SIG-M5 (cell line): ENCODE results near the gene PDE4D.

Experiments
- DNase-seq: peaks from one replicate; lab custom pipeline; 2025; lab: John Stamatoyannopoulos, UW

The PDE4D gene

DNA sequence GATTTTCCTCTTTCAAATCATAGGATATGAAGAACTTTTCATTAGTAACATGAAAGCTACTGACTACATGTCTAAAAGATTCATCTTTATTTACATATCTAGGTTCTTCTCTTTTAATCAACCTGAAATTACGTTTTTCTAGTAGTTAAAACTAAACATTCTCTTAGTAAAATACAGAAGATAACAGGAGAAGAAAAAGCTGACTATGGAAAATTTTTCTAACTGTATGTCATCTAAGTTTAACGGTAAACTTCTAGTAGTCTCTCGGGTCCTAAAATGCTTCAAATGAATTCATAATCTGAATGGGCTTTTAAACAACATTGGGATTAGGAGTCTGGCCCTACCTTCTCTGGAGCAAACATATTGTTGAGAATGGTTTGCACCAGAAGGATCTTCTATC is 151.9 kb downstream of the PDE4D start:
- DNase-seq = no peak

DNA sequence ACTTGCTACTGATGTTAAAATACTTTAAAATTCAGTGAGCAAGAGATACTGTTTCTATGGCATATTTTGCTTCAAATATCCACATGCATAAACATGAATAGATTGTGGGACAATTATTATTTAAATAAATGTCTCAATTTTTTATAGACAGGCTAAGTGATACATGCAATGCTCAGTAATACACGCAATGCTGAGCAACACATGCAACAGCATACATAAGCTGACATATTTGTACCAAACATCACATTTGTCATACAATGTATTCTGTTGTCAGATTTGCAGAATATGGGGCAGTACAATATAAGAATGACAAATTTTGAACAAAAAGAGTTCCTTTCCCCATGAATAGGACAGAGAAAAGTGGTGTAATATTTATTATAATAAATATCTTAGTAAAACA is 155.5 kb downstream of the PDE4D start:
- DNase-seq = no peak

DNA sequence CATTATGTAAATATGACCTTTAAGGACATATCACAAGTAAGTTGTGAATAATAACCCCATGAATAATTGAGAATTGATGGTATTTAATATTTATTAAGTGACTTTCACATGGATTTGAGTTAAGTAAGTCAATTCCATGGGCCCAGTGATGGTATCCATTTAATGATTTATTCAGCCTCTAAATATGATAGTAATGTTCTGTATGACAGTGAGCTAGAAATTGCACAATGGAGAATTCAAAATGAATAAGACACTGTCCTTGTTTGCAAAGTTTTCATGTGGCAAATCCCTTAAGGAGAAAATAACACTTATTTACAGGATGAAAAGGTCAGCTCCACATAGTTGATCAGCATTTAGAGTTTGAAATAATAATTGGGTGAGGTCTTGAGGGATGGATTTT is 160.7 kb downstream of the PDE4D start:
- DNase-seq = no peak

DNA sequence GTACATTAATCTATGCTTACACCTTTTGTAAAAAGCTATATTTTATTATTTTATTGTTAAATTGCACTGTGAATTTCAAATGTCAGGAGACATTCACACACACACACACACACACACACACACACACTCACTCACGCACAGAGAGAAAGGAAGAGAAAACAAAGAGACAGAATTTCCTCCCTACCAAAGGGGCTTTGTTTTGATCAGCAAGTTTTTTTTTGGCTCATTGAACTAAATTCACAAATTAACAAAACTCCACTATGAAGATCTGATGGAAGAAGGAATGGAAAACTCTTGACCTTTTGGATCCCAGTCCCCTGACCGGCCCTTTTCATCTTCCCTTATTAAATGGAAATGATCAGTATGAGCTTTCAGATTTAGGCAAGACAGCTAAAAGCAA is 161.2 kb downstream of the PDE4D start:
- no peak for DNase-seq

DNA sequence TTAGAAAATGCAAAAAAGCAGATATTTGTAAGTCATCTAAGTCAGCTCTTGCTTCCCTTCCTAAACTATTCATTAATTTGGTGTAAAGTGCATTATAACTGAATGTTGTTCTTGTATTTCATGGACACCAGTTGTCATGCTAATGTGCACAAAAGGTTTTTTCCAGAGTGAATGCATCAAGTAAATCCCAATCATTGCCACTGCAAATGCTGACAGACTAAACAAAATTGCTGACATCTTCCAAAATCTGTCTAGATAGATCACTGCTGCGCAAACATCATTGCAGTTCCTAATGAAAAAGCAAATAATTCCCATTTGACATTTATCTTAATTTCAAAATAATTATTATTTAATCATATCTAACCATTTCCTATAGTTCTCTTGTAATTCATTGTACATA is 161.7 kb downstream of the PDE4D start:
- no peak for DNase-seq

DNA sequence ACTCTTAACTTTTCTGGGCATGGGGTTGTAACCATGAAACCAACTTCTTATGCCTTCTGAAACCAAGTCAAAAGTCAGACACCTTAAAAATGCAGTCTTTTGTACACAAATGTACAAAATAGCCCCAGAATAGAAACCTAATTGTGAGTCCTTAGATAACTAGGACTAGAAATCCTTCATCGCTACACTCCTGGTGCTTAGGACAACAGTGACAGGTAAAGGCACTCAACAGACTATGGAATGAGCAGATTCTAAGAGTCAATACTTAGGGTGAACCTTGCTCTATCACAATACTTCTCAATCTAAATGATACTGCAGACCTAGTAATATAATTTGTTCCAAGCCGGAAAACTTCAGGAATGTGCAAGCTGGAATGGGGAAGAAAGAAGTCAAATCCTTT is 163.7 kb downstream of the PDE4D start:
- DNase-seq = no peak

DNA sequence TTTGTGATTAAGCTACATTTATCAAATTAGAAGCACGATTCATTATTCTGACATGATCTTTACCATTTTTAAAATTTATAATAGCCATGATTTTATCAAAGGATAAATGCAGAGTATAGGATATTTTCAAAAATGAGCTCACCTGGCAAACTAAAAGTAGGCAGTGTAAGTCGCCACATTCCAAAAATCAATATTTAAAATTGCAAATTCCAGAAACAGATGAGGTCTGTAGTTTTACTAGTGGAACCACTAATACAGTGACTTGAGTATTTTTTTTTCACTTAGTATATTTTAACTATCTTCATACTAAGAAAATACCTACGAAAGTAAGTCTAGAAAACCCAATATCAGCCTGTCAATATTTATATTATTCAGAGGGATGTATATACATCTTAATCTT is 164.2 kb downstream of the PDE4D start:
- no peak for DNase-seq

DNA sequence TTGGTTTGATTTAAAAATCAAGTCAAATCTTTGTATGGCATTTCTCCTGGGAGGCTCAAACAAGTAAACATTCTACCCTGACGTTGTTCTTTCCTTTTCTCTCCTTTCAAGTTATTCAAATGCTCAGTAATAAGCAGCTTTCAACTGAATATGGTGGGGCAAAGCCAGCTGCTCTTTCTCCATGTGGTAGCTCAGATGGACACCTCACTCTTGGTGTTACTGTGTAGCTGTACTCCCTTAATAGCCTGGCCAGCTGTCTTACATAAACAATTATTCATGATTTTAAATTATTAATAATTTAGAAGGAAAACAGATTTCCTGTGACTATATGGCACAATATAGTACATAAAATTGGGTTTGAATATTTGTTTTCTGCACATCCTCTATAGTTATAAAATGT is 165.2 kb downstream of the PDE4D start:
- no peak for DNase-seq

DNA sequence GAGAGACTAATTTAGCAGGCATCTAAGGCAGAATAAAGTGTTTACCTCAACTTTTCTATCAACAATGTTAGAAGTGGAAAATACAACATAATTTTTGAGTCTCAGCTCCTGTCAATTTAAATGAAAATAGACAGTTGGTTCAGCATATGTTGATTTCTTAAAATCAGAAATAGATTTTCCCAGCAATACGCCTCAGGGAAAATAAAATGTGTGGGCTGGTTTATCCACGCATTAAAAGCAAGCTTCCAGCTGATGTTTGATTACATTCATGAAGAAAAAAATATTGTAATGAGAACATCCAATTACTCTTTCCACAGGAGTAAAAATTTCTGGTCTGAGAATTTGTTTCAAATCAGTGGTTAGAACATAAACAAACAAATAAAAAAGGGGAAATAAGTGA is 166.3 kb downstream of the PDE4D start:
- DNase-seq = no peak

DNA sequence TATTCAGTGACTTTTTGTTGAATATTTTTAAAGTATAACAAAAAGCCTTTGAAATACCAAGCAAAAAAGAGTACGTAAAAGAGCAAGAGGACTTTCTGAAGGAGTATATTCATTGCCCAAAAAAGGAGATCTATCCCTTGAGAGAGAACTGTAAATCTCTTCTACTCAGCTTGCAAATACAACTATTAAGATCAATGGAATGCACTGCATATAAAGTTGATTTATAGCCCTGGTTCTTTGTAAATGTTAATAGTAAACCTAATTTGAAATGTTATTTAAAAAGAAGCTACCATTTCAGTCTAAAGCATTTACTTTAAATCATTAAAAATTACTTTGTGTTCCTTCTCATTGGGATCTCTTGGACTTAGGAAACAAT is 168.1 kb downstream of the PDE4D start:
- DNase-seq = no peak

DNA sequence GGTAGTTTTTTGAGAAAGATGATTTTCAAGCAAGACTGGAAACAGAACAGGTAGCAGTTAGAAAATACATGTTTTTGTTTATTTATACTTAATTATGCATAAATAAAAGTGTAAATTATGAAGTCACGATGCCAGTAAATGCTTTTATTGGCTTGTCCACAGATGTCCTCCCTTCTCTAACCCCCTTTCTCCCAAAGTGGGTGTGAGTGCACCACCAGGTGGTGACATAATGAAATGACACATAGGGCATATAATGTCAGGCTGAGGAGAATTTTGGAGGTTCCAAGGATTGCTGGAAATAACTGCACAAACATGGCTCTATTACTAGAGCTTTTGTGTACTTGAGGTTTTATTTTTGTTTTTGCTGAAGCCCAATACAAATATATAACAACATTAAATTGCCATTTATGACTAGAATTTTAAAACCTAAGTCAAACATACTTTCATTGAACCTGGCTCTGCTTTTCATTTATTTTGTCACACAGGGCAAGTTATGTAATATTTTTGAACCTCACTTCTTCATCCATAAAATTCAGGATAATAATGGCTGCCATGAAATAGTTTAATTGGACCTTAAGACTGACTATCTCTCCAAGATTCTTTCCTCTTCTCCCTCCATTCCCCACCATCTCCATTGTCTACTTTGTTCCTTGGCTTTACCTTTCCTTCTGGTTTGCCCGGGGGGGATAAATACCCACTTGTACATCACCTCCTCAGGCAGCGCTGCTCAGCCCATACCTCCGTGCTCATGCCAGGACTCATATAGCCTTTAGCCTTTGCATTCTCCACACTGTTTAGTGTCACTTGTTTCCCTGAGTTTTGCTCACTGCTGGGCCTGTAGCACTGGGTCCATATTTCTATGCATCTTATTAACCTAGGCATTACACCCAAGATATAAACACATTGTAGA is 168.8 kb downstream of the PDE4D start:
- DNase-seq = no peak

DNA sequence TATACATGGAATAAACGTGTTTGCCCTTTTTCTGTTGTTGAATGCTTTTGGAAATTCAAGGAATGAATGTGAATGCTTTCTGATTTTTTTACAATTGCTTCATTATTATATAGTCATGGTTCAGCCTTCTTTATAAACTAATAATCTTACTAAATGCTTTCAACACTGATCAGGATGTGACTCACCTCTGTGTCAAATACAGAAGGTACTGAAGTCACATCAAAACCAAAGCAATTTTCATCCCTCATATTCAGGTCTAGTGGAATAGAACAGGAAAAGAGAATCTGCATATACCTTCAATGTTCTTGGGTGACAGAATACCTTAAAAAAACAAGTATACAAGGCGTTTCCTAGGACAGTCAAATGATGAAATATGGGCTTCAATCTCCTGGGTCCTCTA is 170.7 kb downstream of the PDE4D start:
- no peak for DNase-seq

DNA sequence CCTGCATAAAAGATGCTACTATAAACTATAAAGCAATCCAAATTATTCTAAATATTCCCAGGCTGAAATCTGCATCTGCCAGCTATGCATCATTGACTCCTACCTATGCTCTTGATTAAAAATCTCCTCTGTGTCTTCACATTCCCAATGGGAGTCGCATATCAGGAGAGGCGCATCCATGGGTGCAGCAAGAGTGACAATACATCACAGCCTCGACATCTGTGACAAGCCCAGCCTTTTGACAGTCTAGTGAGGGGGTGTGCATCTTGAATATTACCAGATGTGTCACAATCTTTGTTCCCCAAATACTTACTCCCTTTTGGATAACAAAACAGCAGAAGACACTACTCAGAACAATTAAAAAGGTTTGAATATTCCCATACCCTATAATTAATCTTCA is 171.8 kb downstream of the PDE4D start:
- DNase-seq = no peak

DNA sequence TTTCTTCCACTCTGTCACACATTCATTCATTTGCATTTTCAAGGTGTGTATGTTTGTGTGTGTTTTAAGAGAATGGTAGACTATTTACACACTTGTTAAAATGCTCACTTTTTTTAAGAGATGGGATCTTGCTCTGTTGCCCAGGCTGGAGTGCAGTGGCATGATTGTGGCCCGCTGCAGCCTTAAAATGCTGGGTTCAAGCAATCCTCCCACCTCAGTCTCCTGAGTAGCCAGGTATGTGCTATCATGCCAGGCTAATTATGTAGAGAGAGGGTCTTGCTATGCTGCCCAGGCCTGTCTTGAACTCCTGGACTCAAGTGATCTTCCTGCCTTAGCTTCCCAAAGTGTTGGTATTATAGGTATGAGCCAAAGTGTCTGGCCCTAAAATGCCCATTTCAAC is 173.5 kb downstream of the PDE4D start:
- DNase-seq = no peak

DNA sequence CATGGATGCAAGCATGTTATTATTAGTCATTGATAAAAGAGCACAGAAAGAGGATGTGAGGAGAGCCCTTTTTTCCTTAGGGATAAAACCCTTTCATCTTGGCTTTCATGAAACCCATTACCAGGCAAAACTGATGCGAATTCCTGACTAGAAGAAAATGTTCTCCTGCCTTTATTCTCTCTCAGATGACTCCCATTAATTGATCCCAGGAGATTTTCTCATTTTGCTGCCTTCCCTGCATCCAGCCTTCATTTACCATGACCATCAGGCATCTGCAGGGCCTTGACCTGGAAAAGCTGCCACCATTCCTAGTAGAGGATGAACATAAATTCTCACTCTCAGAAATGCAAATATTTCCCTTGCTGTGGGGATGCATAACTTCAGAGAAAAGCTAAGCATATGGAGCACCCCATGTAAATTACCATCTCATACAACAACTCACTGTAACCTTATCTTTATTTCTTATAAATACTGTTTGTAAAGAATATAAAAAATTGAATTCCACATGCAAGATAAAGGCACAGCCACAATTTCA is 176.5 kb downstream of the PDE4D start:
- no peak for DNase-seq

DNA sequence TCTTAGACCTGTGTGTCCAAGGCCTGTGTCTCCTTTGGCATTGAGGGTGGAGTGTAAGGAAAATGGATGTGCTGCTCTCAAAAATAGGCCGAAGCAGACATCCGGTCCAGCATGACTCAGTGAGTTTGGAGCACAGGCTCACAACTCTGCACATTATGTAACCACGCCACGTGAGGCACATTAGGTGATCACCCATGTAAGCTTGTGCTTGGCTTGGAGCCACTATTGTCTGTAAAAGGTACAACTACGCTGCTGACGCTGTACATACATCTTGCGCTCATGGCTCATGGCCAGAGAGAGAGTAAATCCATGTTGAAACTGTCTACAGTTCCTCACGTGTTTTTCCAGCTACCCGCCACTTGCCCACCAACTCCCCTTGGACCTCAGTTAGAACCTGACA is 177.5 kb downstream of the PDE4D start:
- no peak for DNase-seq

DNA sequence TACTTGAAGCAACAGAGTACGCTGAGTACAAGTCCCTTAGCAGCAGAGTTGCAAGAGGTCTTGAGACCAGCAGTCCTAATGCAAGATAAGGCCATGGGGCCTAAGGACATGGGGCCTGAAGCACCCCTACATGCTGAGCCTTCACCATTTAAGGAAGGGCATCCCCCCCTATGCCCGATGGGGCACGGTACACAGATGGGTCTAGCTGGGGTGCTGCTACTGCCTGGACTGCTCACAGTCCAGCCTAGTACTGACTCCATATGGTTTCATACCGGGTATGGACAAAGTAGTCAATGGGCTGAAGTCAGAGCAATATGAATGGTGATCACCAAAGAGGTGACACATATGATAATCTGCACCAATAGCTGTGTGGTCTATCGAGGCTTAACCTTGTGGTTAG is 178.3 kb downstream of the PDE4D start:
- no peak for DNase-seq

DNA sequence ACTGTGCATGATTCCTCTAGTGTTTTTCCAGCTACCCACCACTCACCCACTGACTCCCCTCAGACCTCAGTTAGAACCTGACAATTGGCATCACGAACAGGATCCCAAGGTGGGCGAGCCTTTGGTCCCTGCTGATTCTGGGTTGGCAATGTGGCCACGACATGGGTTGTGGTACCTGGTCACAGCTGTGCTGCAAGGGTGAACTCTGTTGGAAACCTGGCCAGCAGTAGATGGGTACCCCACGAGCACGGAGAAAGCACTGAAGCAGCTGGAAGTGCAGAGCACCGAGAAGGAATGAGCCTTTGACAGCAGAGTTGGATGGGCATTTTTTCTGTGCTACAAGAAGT is 180.1 kb downstream of the PDE4D start:
- no peak for DNase-seq

DNA sequence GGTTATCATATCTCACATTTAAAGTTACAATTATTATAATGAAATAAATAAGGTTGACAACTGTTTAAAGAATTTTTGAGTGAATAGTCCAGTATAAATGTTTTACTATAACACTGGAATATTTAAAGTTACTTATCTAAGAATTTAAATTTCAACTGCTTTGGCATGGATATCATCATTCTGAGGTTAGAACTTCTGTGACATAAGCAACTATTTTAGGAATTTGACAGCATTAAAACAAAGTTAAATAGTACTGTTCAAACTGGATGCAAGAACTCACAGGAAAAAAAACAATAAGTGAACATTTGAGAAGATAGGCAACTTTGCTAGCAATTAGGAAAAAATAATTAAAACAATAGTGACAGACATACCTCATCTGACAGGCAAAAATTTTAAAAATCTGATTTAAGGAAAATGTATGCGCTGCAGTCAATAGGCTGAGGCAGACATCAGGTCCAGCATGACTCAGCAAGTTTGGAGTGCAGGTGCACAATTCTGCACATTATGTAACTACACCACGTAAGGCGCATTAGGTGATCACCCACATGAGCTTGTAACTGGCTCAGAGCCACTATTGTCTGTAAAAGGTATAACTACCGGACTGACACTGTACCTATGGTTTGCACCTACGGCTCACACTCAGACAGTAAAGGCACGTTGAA is 180.6 kb downstream of the PDE4D start:
- DNase-seq = no peak

DNA sequence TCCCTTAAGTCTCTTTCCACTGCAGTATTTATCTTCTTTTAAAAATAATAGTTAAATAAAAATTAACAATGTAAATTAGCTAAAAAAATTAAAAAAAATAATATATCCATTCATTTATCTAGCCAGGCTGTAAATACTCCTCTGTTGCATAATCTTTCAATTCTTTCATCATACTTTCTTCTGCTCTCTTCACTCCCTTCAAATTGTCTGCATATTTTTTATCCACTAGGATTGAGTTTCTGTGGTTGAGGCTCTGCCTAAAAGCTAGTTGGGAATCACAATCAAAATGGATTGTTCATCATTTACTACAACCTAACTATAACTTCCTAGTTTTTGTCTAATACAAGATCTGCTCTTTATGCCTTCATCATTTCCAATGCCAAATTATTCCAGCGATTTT is 182.2 kb downstream of the PDE4D start:
- DNase-seq = no peak

DNA sequence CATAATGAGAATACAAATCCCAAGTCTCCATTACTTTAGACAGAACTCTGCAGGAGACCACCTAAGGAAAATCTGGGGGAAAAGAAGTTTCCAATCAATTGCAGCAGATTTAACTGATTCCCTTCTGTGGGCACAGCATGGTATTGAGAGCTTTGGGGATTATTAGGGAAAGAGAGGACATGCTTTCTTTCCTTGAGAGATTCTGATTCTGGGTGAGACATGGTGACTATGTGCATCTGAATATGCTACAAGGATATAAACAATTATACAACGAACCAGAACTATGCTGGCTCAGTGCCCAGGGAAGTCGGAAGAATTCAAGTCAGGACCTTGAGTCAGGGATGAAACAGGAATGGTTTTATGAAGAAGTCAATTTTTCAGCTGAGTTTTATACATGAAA is 183.7 kb downstream of the PDE4D start:
- no peak for DNase-seq

DNA sequence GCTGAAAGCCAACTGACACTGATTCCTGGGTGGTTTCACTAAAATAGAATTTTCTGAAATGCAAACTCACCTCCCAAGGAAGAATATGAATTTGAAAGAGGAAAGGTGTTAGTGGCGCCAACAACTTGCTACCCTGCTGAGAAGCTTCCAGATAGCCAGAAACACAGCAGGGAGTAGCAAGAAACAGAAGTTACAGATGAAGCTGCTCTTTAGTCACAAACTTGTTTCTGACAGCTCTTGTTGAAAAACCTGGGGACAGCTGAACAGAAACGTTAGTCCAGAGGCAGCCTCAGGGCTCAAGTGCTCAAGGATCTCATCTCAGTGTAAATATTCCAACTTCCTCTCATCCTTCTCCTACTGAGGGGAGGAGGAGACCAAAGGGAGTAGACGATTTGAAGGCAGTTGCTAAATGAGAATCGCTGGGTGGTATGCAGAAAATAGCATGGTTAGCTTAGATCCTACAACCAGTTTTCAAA is 184.1 kb downstream of the PDE4D start:
- no peak for DNase-seq

DNA sequence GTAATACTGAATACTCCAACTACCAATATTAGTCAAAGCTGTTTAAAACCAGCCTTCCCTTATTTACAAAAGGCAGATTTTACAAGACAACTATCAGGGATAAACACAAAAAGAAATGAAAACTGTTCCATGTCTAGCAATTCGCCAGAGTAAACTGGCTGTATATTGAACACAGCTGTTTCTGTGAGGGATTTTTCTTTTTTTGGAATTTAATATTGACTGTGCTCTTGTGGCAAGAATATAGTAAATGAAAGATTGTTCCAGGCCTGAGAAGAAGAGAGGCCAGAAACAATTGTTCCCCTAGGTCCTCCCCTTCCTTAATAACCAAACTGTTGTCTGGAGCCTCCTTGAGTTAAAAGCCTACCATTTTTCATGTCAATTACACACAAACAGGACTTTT is 188.6 kb downstream of the PDE4D start:
- DNase-seq = no peak

DNA sequence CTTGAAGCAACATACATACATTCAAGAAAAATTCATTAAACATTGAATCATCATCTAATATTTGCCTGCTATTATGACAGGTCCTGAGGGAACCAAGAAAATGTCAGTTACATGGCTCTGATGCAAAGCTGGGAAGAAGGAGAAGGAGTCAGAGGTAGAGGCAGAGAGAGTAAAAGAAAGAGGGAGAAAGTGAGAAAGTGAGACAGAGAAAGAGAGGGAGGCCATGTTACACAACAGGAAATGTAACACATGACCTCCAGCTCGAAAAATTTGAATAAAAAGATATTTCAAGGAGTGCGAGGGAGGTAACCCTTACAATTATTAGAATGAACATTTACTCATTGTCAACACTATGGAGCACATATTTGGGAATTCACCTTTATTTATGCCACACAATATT is 189.7 kb downstream of the PDE4D start:
- no peak for DNase-seq
